B cell (primary cell): ENCODE data around the gene LRBA. TPM values are rescaled to one million over a fixed set of nuclear protein-coding genes. Genes with fewer than 3 reads are reported as not detected.

Experiments
- ATAC-seq: fragments of 200-7000 bp; cut with Tn5 transposase; one replicate; pipeline ENCODE4 v1.10.0; 2021; ENCODE audit warnings: low read depth, mild to moderate bottlenecking, moderate number of reproducible peaks, moderate library complexity
- CTCF ChIA-PET: fragments of 350-600 bp; sonication (Branson Sonifier 250); formaldehyde crosslinking; loops from one replicate; lab custom pipeline; 2021; ENCODE audit warnings: antibody characterized with exemption, inconsistent platforms; lab: Charles Lee
- POLR2A ChIA-PET: fragments of 350-600 bp; sonication (Branson Sonifier 250); formaldehyde crosslinking; loops from one replicate; lab custom pipeline; 2021; ENCODE audit warnings: antibody characterized with exemption; lab: Charles Lee
- DNase-seq: peaks from one replicate; pipeline ENCODE4 v3.0.0; 2013
- H2AFZ ChIP-seq: 2 replicates; pipeline ENCODE4 v1.6.1; 2012; ENCODE audit warnings: mild to moderate bottlenecking, low read depth, low read length; ENCODE audit not compliant: insufficient read depth, poor library complexity, severe bottlenecking
- H3K27ac ChIP-seq, 2 donors: 1 replicate in 1 of 2; 2 replicates in 1 of 2; pipeline ENCODE4 v1.5.1; 2012 to 2013; ENCODE audit warnings: low read length in 2 of 2, mild to moderate bottlenecking in 2 of 2, moderate library complexity in 1 of 2
- H3K27me3 ChIP-seq, 4 experiments: fragments of 200-600 bp in 1 of 4; sonication (generic) in 1 of 4; replicated peaks in 1 of 4; 1 replicate in 2 of 4; 2 replicates in 2 of 4; pipeline versions ENCODE4 v1.6.1 to v1.7.0; 2013 to 2016; ENCODE audit warnings: low read length in 3 of 4, mild to moderate bottlenecking in 2 of 4, mixed read lengths in 1 of 4, moderate library complexity in 1 of 4; ENCODE audit not compliant: insufficient read depth in 4 of 4, control insufficient read depth in 3 of 4; ENCODE audit errors: control extremely low read depth in 1 of 4
- H3K36me3 ChIP-seq, 2 experiments: replicated peaks in 1 of 2; 1 replicate in 1 of 2; 2 replicates in 1 of 2; pipeline versions ENCODE4 v1.6.1 to v1.7.1; 2013; ENCODE audit warnings: low read length in 1 of 2; ENCODE audit not compliant: insufficient read depth in 2 of 2, control insufficient read depth in 1 of 2; ENCODE audit errors: control extremely low read depth in 1 of 2, extremely low read depth in 1 of 2
- H3K4me1 ChIP-seq, 2 donors: fragments of 200-600 bp in 1 of 2; sonication (generic) in 1 of 2; 1 replicate in 1 of 2; 2 replicates in 1 of 2; pipeline versions ENCODE4 v1.5.1 to v1.6.1; 2013 to 2017; ENCODE audit warnings: low read length in 2 of 2; ENCODE audit not compliant: control insufficient read depth in 2 of 2, insufficient read depth in 2 of 2
- H3K4me2 ChIP-seq: replicated peaks from 2 replicates; pipeline ENCODE3; 2012; ENCODE audit warnings: mild to moderate bottlenecking, low read depth, low read length; ENCODE audit not compliant: poor library complexity, severe bottlenecking
- H3K4me3 ChIP-seq, 5 experiments: fragments of 200-600 bp in 1 of 5; sonication (generic) in 1 of 5; 1 replicate in 3 of 5; 2 replicates in 2 of 5; pipeline versions ENCODE4 v1.5.1 to v1.7.0; 2011 to 2016; ENCODE audit warnings: low read length in 4 of 5, mild to moderate bottlenecking in 4 of 5, low read depth in 2 of 5, control low read depth in 1 of 5, moderate library complexity in 1 of 5; ENCODE audit not compliant: insufficient read depth in 1 of 5; ENCODE audit errors: control extremely low read depth in 1 of 5, extremely low read depth in 1 of 5
- H3K79me2 ChIP-seq: fragments of 200-600 bp; sonication (generic); one replicate; pipeline ENCODE4 v1.6.0; 2016; ENCODE audit warnings: low read length; ENCODE audit not compliant: control insufficient read depth, insufficient read depth
- H3K9ac ChIP-seq: fragments of 200-600 bp; sonication (generic); 2 replicates; pipeline ENCODE4 v1.6.1; 2017; ENCODE audit warnings: mild to moderate bottlenecking, low read length, moderate library complexity
- H3K9me3 ChIP-seq, 3 donors: one replicate each; pipeline versions ENCODE4 v1.6.1 to v1.7.1; 2013; ENCODE audit warnings: low read length in 2 of 3; ENCODE audit not compliant: control insufficient read depth in 2 of 3, insufficient read depth in 1 of 3; ENCODE audit errors: control extremely low read depth in 1 of 3
- H4K20me1 ChIP-seq: 2 replicates; pipeline ENCODE4 v1.6.0; 2012; ENCODE audit warnings: mild to moderate bottlenecking, low read length; ENCODE audit not compliant: insufficient read depth, control insufficient read depth, poor library complexity, severe bottlenecking
- H3K27ac Mint-ChIP-seq: one replicate; pipeline ENCODE4 v1.8.0; 2021; ENCODE audit warnings: mixed read lengths
- H3K27me3 Mint-ChIP-seq: one replicate; pipeline ENCODE4 v1.8.0; 2021; ENCODE audit warnings: mixed read lengths
- H3K4me1 Mint-ChIP-seq: one replicate; pipeline ENCODE4 v1.8.0; 2021; ENCODE audit warnings: mixed read lengths
- H3K4me3 Mint-ChIP-seq: one replicate; pipeline ENCODE4 v1.8.0; 2021; ENCODE audit warnings: mixed read lengths
- H3K9me3 Mint-ChIP-seq: one replicate; pipeline ENCODE4 v1.8.0; 2022; ENCODE audit warnings: mixed read lengths; ENCODE audit not compliant: insufficient read depth
- CTCF ChIP-seq: fragments of 200-600 bp; IDR thresholded peaks from one replicate; pipeline ENCODE4 v1.8.0; 2022; ENCODE audit warnings: antibody characterized with exemption, mild to moderate bottlenecking
- EZH2 ChIP-seq: IDR thresholded peaks from 2 replicates; pipeline ENCODE4 v1.6.1; 2012; ENCODE audit warnings: borderline replicate concordance, low read depth, mild to moderate bottlenecking, moderate library complexity, low read length; ENCODE audit not compliant: insufficient read depth, poor library complexity, severe bottlenecking
- WGBS: methylation state at CpG from one replicate; pipeline ENCODE4 v1.1.5; 2013; ENCODE audit warnings: missing lambda C conversion rate; ENCODE audit not compliant: insufficient coverage; 5-methylcytosine and 5-hydroxymethylcytosine counted together
- intact Hi-C: fragments of 100-400 bp; cut with micrococcal nuclease; formaldehyde crosslinking; loops from one replicate; pipeline ENCODE4 v1.10.0; 2022
- polyA plus RNA-seq: library from polyadenylated mRNA; depleted of rRNA; stranded (reverse); fragments of >200 nt; gene quantifications from 2 replicates; pipeline ENCODE4 v1.2.3, GENCODE V29; 2012
- total RNA-seq, 2 donors: library from RNA; stranded (reverse); fragments of 120-200 nt in 1 of 2; gene quantifications; 1 replicate in 1 of 2; 2 replicates in 1 of 2; pipeline versions ENCODE4 v1.2.3 to v1.2.4, GENCODE V29; 2013 to 2022

Gene LRBA
- total and polyA plus RNA-seq, 2 donors (not counting 1 experiment from before 2014, with no cell fraction given), result 17.5 to 86.7 TPM

GRCh38 chr4:150375025-150375424, 640.1 kb downstream of the LRBA start:
- DNase-seq (no peak), ATAC-seq (no peak)
- H3K4me3 Mint-ChIP-seq, result no peak overlapping the region
- Histone ChIP-seq H3K4me2 (no peak overlapping the region), H2AFZ (no peak overlapping the region), H3K9ac (no peak overlapping the region), H3K36me3 (no peaks in the 10 kb centered on the region), H3K9me3 (no peaks in the 10 kb centered on the region), H3K4me3 (no peak overlapping the region), H3K27me3 (no peaks in the 10 kb centered on the region), H3K79me2 (no peaks in the 10 kb centered on the region), H4K20me1 (no peaks in the 10 kb centered on the region), H3K27ac (no peak overlapping the region), H3K4me1 (no peaks in the 10 kb centered on the region)
- H3K9me3 Mint-ChIP-seq, result no peaks in the 10 kb centered on the region
- CTCF ChIA-PET, result no interaction called here
- H3K27me3 Mint-ChIP-seq, result no peaks in the 10 kb centered on the region
- POLR2A ChIA-PET, result no interaction called here
- WGBS, result 89% methylated on average over 2 of the region's 4 CpGs
- H3K4me1 Mint-ChIP-seq, result no peaks in the 10 kb centered on the region
- H3K27ac Mint-ChIP-seq, result no peak overlapping the region
- no peak for TF ChIP-seq EZH2
- TF ChIP-seq CTCF, result no peak
- intact Hi-C loops, result no loop called here

GRCh38 chr4:150371869-150372268, 643.2 kb downstream of the LRBA start:
- no peaks in the 10 kb centered on the region for H3K4me1 ChIP-seq
- H4K20me1 ChIP-seq, result no peaks in the 10 kb centered on the region
- H3K36me3 ChIP-seq, result no peaks in the 10 kb centered on the region
- Mint-ChIP-seq H3K4me1 (no peaks in the 10 kb centered on the region), H3K9me3 (no peaks in the 10 kb centered on the region), H3K4me3 (no peak overlapping the region), H3K27me3 (no peaks in the 10 kb centered on the region), H3K27ac (no peak overlapping the region)
- no peak overlapping the region for H3K27ac ChIP-seq
- DNase-seq, result no peak
- ChIA-PET POLR2A (no interaction called here), CTCF (no interaction called here)
- no peak overlapping the region for H3K9ac ChIP-seq
- WGBS, result no CpG with 5 or more reads among the region's 1 CpG
- ATAC-seq, result no peak
- H3K4me3 ChIP-seq, result no peak overlapping the region
- no peak overlapping the region for H2AFZ ChIP-seq
- TF ChIP-seq CTCF (no peak), EZH2 (no peak)
- H3K9me3 ChIP-seq, result no peaks in the 10 kb centered on the region
- H3K27me3 ChIP-seq, result no peaks in the 10 kb centered on the region
- no peaks in the 10 kb centered on the region for H3K79me2 ChIP-seq
- intact Hi-C loops, result no loop called here
- H3K4me2 ChIP-seq, result no peak overlapping the region
